GM18526 (cell line): ENCODE results near the gene SYT9.

Source experiments
- POLR2A ChIP-seq: IDR thresholded peaks from 3 replicates; pipeline ENCODE4 v1.6.1; 2011; ENCODE audit not compliant: insufficient read length; ENCODE audit errors: extremely low read depth

SYT9 gene

GRCh38 chr11:7300281-7300680 is 48.6 kb downstream of the SYT9 start:
- TF ChIP-seq POLR2A = no peak

GRCh38 chr11:7303146-7303545 is 51.4 kb downstream of the SYT9 start:
- TF ChIP-seq POLR2A = no peak

GRCh38 chr11:7306900-7307299 is 55.2 kb downstream of the SYT9 start:
- TF ChIP-seq POLR2A = no peak

- no peak for TF ChIP-seq POLR2A
These were observed 56.1 kb downstream of the SYT9 start for GRCh38 chr11:7307836-7308235.

GRCh38 chr11:7311903-7312302 is 60.2 kb downstream of the SYT9 start:
- no peak for TF ChIP-seq POLR2A

DNA sequence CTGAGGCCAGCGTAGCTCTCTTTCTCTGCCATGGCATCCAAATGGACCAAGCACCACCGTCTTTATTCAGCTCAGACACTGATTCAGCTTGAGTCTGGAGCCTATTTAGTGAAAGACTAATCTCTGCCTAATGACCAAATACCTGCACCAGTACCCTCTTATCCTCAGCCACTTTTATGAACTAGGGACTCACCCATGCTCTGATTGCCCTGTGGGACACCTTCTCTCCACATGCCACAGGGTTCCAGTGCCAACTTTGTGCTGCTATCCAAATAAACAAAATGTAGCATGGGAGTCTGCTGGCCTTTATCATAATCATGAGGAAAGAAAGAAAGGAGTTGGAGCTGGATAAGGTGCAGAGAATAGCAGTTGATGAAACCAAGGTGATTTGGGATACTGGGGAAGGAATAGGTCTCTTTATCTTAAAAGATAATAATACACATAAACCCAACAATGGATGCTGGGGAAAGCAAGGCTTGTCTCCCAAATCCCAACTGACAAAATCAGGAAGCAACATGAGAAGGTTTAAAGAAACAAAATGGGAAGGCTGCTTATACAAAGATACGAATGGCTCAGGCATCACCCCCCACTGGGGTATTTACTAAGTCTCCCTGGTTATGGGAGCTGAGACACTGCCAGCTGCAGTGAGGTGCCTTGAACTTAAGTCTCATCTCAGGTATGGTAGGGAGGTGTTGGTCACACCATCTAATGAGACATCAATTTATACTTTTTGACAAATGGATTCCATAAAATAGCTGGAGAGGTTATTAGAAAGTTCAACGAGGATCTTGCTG is 63.3 kb downstream of the SYT9 start:
- TF ChIP-seq POLR2A = no peak

- no peak for TF ChIP-seq POLR2A
These were observed 67.8 kb downstream of the SYT9 start for GRCh38 chr11:7319501-7319900.

DNA sequence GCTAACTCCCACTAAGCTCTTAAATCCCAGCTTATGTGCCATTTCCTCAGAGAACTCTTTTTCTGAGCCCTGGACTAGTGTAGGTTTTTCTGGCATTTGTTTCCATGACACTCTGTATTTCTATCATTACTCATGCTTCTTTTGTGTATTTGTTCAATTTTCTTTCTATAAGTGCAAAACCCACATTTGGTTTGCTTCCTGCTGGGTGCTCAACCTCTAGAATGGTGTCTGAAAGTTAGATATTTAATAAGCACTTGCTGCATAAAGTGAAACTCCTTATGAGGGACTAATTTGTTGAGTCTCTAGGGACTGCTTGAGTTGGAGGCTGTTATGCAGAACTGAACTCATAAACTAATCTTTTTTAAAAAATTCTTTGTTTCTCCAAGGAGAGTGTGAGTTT is 68.6 kb downstream of the SYT9 start:
- no peak for TF ChIP-seq POLR2A

DNA sequence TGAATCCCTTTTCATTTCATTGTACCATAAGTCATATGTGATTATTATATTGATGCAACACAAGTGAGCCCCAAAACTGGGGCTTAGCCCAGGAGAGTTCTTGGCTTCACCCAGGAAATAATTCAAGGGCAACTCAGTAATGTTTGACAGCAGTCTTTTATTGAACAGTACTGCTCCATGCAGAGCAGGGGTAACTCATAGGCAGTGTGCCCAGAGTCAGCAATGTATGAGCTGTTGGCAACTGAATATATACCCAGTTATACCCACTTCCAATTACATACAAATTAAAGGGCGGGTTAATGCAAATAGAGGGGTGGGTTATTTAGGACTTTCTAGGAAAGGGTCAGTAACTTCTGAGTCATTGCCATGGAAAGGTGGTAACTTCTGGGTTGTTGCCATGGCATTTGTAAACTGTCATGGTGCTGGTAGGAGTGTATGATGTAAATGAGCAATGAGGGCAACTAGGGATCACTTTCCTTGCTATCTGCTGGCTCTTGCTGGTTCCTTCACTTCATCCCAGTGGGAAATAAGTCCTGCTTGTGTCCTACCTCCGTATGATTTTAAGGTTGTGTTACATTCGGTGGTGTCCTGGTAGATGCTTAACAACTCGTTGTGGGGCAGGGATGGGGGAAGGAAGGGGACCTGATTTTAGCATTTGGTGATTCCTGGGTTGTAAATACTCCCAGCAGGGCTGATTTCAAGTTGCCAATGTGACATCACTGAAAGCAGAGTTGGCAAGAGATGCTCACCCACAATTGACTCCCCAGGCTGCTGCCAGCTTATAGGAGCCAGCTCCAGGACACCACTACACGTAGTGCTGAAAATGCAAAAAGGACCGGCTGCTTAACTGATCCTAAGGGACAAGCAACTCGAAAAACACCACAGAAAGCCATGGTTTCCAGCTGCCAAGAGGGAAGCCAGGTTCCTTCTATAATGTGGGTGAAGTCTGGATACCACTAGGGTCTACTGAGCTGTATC is 70.1 kb downstream of the SYT9 start:
- TF ChIP-seq POLR2A = no peak

DNA sequence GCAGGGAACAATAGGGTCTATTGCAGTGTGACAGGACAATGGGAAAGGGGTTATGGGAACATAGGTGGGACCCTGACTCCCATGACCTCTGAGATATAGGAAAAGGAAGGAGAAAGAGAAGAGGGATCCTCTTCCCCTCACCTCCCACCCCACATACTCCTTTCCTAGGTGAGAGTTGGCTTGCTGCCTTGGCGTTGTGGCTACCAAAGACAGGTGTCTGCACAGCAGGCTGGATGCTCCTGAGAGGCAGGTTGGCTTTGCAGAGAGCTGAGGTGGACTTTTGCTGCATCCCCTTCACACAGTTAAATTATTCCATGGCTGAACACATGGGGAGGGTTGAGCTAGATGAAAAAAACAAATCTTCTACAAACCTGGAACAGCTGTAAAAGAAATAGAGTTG is 80.7 kb downstream of the SYT9 start:
- TF ChIP-seq POLR2A = no peak

GRCh38 chr11:7332962-7333361 is 81.3 kb downstream of the SYT9 start:
- TF ChIP-seq POLR2A = no peak

DNA sequence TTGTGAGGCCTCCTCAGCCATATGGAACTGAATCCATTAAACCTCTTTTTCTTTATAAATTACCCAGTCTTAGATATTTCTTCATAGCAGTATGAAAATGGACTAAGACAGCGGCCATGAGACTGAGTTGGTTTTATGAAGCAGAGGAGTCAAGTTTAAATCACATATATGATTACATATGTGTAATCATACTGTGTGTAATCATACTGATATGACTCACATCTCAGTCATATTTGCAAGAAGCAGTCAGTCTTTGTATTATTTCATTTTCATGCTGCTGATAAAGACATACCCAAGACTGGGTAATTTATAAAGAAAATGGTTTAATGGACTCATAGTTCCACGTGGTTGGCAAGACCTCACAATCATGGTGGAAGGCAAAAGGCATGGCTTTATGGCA is 89.8 kb downstream of the SYT9 start:
- TF ChIP-seq POLR2A = no peak

DNA sequence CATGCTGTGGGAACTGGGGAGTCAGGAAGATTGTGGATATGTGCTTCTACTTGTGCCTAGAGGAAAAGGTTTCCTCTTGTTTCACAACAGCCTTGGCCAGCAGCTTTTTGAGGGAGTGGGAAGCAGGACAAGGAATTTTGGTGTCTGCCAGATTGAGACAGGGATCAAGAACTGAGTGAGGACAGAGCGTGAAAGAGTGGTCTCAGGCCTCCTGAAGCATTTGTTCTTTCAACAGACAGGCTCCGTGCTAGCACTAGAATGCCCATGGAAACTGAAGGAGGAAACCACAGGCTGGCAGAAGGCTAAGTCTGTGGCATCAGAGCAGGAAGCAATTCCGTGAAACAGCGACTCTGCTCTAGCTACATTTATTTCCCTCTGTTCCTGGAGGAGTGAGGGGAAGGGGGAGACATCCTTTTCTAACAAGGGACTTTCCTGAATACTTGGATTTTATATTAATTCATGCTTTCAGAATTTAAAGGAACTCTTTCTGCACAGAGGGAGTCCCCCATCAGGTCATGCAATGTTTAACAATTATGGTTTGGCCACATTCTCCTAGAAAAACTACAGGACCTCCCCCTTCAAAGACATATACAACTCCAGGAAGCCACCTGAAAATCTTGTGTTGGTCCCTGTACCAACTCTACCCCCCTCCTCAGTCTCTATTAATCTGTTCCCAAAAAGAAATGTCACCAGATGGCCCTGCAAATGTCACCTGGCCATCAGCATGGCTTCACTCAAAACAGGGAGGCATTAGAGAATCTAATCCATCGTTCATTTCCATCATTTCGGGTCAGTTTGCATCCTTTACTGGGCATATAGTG is 96.1 kb downstream of the SYT9 start:
- TF ChIP-seq POLR2A = no peak

DNA sequence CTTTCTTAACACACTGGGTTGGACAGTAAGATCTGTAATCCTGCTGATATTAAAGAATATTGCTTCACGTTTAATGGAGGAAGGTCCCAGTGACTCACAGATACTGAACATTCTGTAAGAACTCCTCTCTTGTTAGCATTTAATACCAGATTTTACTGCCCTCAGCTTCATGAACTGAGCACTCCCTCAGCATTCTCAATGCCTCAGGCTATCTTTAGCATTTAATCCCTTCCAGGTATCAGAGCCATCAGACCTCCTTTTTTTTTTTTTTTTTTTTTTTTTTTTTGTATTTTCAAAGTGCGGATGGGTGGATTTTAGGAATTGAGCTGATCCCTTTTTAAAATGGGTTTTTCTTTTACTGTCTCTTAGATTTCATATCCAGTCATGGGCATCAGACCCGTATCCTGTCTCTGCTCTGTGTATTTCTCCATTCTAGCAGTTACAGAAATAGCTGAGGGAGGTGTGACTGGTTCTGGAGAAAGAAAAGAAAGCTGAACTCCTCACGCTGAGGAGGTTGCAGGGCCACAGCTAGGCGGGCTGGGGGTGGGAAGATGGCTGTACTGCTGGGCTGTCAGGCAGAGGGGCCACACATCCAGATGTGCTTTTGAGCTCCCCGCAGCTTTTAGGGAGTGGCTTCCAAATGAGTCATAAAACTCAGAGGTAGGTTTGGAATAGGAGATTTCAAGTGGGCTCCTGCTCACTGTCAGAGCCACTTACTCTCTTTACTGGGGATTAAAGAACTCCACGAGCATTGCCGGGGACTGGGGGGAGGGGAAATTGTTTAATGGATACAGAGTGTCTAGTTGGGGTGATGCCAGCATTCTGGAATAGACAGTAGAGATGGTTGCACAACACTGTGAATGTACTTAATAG is 97.0 kb downstream of the SYT9 start:
- no peak for TF ChIP-seq POLR2A

DNA sequence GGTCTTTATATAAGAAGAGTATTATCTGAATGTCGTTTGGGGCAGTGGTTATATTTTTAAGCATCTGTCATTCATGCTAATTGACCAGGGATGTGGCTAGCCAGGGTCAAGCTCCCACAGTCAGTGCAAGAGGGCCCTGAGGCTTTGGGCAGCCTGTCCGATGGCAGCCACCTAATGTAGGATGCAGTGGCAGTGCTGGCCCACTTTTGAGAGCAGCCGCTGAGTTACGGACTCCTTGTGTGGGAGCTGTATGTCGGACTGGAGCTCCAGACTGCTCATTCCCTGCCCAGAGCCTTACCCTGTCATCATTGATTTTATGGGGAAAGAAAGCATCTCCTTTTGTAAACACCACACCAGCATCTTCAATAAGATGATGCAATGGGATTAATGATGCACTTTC is 99.5 kb downstream of the SYT9 start:
- no peak for TF ChIP-seq POLR2A

- no peak for TF ChIP-seq POLR2A
These were observed 101.4 kb downstream of the SYT9 start for GRCh38 chr11:7353100-7353499.
